Stimulated activated CD4-positive, alpha-beta T cell treated with anti-CD3 and anti-CD28 coated beads, TNF-alpha, amount 100 ng/mL, for 1 hour (primary cell): ENCODE data around the gene KCNIP4.

ENCODE experiments used
- DNase-seq, 3 donors: peaks; one replicate each; pipeline ENCODE4 v3.0.0-alpha.2; 2020; ENCODE audit warnings: low read depth in 3 of 3, low spot score in 1 of 3

Gene KCNIP4

DNA sequence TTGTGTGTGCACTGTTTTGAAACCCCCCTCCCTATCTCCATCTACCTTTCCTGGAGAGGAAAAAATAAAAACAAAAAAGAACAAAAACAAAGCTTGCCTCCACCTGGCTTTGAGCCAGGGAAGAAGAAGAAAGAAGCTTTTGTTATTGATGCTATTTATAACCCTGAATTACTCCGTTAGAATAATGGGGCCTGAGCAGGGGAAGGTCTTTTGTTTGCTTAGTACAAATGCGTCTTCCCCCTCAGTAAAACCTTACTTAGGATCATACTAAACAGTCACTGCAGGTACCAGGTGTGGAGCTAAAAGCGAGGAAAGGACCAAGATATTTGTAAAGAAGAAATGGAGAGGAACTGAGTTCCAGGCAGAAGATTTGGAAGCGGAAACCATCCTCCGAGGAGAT is 352.1 kb downstream of the KCNIP4 start:
- DNase-seq = no peak

- DNase-seq = no peak
Measured at GRCh38 chr4:21593671-21594001, 354.9 kb downstream of the KCNIP4 start.

DNA sequence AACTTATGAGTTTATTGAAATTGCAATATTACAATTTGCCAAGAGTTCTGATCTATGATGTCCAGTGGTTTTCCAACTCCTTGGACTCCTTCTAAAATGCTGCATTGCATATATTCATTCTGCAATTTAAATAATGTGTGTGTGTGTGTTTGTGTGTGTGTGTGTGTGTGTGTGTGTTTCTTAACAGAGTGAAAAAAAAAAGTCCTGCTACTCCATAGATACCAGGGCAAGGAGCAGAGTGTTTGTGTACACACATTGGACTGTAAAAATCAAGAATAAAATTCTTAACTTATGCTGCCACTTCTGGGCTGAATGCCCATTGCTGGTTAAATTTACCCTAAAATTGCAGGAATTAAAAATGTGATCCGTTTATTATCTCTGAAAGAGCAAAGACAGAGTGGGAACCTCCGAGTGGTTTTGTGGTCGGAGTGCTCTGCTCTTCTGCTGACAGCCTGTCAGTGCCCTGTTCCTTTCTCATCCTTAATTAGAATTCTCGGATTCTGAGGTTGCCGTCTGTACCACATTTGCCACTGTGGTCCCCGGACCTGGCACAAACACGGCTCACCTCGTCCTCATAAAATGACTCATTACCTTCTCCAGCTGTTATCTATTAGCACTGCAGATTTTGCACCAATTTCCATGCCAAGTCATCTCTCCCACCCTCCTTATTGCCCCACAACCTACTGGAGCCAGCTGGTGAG is 355.5 kb downstream of the KCNIP4 start:
- DNase-seq = no peak

- no peak for DNase-seq
Measured at GRCh38 chr4:21577056-21577455, 371.5 kb downstream of the KCNIP4 start.

GRCh38 chr4:21571100-21571499 is 377.5 kb downstream of the KCNIP4 start:
- no peak for DNase-seq

DNA sequence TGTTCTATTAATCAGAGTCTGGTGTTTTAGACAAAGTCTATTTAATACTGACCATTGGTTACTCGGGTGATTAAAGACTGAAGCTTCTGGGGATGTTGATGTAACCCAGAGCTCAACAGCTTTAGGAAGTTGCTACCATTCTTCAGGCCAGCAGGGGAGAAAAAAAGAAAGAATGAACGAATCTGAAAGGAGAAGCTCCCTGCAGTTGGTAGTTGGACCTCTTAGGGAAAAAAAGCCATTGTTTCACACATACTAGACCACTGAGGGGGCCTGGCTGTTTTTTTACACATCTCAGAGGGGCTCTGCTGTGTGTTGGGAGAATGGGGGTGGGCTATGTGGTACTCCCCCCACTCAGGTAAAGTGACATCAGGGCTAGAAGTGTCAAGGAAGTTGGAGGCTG is 378.9 kb downstream of the KCNIP4 start:
- no peak for DNase-seq

- DNase-seq = no peak
Measured at GRCh38 chr4:21555083-21555482, 393.5 kb downstream of the KCNIP4 start.

GRCh38 chr4:21554500-21554899 is 394.1 kb downstream of the KCNIP4 start:
- DNase-seq = no peak

DNA sequence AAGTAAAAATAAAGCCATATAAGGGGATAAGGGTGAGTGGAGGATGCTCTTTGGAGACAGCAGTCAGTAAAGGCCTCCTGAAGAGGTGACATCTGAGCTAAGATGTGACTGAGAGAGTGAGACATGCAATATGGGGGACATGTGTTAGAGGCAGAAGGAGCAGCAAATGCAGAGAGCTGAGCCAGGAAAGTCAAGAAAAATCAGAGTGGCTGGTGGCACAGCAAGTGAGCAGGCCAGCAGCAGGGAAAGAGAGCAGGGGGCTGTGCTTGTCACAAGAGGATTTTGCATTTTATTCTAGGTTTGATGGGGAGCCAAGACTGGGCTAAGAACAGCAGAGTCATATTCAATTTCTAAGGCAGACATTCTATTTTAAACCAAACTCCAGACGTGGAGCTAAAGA is 394.5 kb downstream of the KCNIP4 start:
- no peak for DNase-seq

GRCh38 chr4:21552455-21552854 is 396.1 kb downstream of the KCNIP4 start:
- DNase-seq = no peak

GRCh38 chr4:21544955-21545354 is 403.6 kb downstream of the KCNIP4 start:
- no peak for DNase-seq

DNA sequence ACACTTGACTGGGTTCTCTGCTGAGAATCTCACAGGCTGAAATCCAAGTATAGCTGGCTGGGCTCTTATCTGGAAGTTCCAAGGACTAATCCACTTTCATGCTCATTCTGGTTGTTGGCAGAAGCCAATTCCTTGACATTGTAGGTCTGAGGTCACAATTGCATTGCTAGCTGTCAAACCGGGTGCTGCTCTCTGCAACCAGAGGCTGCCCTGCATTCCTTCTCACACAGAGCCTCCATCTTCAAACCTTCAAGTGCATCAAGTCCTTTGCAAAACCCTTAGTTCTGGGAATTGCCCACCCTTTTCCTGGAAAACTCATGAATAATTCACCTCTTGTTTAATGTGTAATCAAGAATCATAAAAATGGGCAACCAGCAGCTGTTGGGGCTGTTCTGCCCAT is 404.2 kb downstream of the KCNIP4 start:
- no peak for DNase-seq

- no peak for DNase-seq
Measured at GRCh38 chr4:21543514-21543913, 405.1 kb downstream of the KCNIP4 start.

DNA sequence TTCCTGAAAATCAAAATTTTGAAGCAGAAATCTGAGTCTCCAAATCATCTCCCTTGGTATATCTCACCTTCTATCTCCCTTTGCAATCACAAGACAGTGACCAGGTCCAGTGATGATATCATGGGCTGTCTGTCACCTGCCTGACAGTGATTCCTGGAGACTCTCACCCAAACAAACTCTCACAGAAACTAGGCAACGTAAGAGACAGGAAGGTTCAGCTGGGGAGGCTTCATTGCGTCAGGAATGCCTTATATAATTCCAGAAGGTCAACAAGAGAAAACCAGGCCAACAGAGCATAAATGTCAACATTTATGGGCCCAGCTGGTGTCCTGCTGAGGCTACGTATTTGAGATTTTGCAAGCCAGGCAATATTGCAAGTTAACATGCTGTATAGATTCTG is 412.7 kb downstream of the KCNIP4 start:
- DNase-seq = no peak

GRCh38 chr4:21531048-21531447 is 417.5 kb downstream of the KCNIP4 start:
- no peak for DNase-seq

- no peak for DNase-seq
Measured at GRCh38 chr4:21529214-21529613, 419.4 kb downstream of the KCNIP4 start.

- no peak for DNase-seq
Measured at GRCh38 chr4:21522296-21522695, 426.3 kb downstream of the KCNIP4 start.

DNA sequence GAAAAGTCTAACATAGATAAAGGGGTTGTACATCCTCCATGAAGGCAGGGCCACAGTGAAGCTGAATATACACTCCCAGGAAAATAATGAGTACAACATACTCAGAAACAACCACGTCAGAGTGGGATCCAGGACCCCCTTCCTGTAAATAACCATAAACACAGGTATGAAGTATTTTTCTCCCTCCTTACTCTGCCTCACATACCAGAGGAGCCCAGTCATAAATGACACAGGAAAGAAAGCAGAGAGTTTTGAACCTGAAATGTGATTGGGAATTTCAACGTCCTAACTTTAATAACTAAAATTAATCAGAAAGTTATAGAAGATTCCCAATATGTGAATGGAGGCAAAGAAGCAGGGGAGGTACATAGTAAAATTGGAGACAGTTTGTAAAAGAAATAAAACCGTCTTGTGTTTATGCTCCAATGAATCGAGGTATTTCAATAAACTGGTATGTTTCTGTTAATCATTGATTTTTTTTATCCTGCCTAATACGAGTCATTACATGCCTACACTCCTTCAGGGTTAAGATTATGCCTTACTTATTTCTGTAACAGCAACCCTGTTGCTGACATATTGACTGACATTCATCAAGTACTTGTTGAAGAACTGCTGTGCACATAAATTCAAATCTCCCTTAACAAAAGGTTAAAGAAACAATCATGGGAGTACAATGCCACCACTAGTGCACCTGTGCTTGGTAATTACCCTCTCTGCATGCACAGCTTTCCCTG is 431.3 kb downstream of the KCNIP4 start:
- DNase-seq = no peak

GRCh38 chr4:21514022-21514694 is 434.4 kb downstream of the KCNIP4 start:
- DNase-seq = no peak

DNA sequence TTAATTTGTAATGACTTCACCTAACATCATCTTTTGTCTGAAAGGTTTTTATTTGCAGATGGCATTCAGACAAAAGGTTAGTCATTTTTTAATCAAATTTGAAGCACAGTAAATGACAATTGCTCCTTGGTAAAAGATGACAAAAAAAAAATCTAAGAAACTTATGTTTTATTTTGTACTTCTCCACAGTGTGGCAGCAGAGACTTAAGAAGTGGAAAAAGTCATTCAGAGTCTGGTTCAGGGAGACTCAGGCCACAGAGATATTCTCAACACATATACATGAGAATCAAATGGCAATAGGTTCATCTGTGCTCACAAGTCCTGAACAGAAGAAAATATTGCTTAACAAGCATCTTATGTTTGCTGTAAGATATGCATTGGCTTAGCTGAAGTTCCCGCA is 436.2 kb downstream of the KCNIP4 start:
- DNase-seq = no peak

GRCh38 chr4:21507439-21507838 is 441.1 kb downstream of the KCNIP4 start:
- DNase-seq = no peak

GRCh38 chr4:21490682-21491081 is 457.9 kb downstream of the KCNIP4 start:
- DNase-seq = no peak
